Stimulated activated CD8-positive, alpha-beta memory T cell treated with anti-CD3 and anti-CD28 coated beads, Interleukin-15, amount 100 ng/mL, for 4 hours (primary cell): ENCODE data around the gene CCL18.
A peak's percentile ranks its signal among the peaks of the same experiment; 100 is the strongest.
"Not testable (repeated sequence)": the region's sequence is repeated elsewhere in the genome, so short reads cannot be mapped to it uniquely, and the experiment has no call there.

Source experiments
- DNase-seq, 2 donors: peaks; one replicate each; pipeline ENCODE4 v3.0.0-alpha.2; 2020; ENCODE audit warnings: low read depth in 2 of 2

Gene CCL18

GRCh38 chr17:36071751-36072150 lies 7.7 kb downstream of the CCL18 start:
- DNase-seq, result no peak

- peak; percentile 38 to 46 for DNase-seq
Measured at GRCh38 chr17:36072431-36073121, 8.5 kb downstream of the CCL18 start.

- DNase-seq, result no peak
Measured at GRCh38 chr17:36074365-36074764, 10.3 kb downstream of the CCL18 start.

DNA sequence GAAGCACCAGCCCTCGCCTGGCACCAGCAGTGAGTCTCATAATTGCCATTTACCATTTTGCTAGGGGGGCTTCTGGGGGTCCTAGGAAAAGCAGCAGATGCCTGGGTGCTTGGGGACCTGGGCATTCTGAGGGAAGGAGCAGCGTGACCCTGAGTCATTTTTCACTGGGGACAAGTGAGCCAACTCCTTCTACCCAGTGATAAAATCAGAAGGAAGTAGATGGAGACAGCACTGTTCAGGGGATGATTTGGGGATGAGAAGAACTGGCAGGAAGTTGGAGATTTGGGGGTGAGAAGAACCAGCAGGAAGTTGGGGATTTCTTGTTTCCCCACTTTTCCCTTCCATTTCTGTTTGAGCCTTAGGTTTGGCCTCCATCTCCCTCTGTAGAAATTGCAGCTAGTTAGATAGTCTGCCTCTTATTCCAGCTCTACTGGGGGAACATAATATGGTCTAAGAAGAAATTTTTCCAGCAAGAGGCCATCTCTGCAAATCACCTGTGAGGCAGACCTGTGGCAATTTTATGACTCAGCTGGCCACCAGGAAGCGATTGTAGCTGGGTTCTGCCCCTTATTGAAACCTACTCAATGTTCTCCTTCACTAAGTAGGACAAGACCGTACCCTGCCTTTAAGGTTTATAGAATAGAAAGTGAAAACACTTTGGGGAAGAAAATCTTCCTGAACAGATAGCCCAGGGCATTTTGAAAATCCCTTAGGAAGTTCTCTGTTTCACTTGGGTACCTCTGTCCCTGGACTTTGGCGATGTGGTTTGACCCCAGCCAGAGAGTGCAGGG lies 17.8 kb downstream of the CCL18 start:
- DNase-seq, result not testable (repeated sequence)

DNA sequence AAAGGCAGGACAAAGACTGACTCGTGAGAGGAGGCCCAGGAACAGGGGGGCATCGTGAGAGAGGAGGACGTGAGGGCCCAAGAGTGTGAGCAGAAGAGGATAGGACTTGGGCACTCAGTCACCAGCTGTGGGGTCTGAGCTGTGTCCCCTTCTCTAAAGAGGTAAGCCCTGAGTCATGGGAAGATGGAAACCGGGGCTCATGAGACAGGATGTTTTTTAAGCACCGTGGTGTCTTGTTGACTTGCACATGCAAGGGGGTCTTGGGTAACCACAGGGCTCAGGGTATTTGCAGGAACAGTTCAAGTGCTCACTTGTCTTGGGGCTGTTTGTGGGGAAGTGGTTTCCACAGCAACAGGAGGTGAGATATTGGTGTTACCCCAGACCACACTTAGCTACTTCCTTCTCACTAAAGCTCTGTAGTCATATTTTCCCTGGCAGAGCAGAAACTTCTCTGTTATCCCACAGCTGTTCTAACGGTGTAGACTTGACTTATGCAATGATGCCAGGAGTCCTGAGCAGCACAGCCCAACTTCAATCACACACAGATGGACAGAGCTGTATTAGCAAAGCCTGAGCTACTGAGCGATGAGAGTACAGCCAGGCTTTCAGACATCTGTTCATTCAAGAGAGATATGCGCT lies 18.5 kb downstream of the CCL18 start:
- DNase-seq, result peak; percentile 49 to 50

- DNase-seq, result not testable (repeated sequence)
Measured at GRCh38 chr17:36083691-36084090, 19.6 kb downstream of the CCL18 start.

GRCh38 chr17:36085765-36086164 lies 21.7 kb downstream of the CCL18 start:
- no peak for DNase-seq

DNA sequence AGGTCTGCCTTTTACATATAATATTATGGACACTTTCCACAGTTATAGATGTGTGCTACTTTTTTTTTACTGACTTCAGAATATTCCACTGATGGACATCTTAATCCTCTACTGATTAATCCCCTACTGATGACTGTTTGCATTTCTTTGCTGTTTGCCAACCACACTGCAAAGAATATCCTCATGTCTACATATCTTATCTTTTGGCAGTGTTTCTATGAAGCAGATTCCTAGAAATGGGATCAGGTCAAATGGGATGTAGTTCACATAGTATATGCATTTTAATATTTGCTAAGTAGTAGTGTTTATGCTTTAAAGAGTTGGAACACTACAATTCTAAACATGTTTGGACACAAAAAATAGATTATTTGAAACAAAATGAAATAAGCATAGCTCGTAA lies 22.7 kb downstream of the CCL18 start:
- DNase-seq, result no peak

DNA sequence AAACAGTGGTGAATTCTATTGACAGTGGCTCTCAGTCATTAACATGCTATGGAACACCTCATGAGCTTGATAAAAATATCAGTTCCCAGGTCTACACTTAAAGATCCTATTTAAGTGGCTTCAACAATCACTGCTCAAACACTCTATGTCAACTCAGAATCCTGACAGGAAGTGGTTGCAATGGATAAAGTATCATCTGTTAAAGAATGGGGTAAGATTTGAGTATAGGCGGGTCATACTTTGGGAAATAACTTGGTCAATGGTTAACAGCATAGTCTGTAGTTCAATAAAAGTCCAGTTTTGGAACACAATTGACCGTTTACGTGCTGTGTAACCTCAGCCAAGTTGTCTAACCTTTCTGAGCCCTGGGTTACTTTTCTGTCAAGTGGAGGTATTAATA lies 23.4 kb downstream of the CCL18 start:
- DNase-seq, result not testable (repeated sequence)

DNA sequence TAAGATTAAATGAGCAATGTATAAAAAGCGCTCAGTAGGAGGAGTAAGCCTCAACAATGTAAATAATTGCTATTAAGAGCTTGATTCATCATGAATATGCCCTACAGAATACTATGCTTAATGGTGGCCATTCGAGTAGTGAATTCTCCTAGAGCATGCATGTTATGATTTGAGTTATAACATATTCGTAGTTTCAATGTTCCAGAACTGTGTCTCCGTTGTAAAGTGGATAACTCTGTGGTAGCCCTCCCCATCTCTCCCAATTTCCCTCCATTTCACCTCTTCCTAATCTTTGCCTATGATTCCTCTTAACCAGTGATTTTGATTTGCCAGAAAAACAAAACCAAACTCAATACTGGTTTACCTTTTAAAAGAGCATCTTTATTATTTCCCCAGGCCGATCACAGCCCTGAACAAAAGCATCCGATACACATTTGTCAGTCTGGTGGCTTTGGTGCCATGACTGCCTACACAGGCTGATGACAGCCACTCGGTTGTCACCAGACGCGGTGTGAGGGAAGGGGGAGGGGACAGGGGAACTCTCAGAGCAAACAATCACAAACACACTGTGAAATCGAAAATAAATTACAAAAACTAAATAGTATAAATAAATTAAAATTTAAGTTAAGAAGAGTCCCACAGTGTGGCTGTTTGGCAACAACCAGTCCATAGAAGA lies 24.0 kb downstream of the CCL18 start:
- DNase-seq, result not testable (repeated sequence)

- DNase-seq, result no peak
Measured at GRCh38 chr17:36088670-36089338, 24.7 kb downstream of the CCL18 start.

GRCh38 chr17:36089339-36089865 lies 25.3 kb downstream of the CCL18 start:
- DNase-seq, result no peak

GRCh38 chr17:36089888-36090836 lies 26.1 kb downstream of the CCL18 start, which contains the start of gene CCL3:
Gene CCL3 (minus strand): TSS chr17:36090143. CDS start chr17:36090058, 85 bp downstream.
- DNase-seq, result no peak

DNA sequence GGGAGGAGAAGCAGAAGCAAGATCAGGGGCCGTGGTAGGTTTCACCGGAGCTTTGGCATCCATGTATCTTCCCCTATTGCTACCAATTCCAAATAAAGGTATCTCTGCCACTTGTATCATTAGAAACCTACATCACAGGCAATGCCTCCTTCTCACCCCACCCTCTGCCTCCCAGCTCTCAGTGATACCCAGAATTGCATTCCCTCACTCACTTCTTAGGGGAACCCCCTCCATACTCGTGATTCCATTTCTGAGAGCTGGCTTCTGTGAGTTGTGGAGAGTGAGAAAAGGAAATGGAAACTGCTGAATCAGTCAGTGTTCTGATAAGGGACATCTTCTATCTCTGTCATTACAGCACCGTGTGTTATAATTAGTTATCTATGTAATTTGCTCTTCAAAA lies 28.2 kb downstream of the CCL18 start:
- DNase-seq, result no peak

DNA sequence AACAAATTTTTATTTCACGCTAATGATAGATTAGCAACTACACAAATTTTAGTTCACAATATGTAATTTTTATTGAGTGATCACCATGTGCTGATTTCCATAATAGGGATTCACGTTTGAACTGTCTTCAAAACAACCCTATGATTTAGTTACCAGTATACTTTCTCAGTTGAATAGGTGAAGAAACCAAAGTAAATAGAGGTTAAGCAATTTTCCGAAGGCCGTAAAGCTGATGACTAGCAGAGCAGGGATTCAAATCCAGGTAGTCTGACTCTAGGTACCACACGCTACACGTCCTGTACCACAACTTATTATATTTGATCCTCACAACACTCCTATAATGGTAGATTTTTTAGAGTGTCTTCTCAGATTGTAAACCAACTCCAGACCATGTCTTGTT lies 28.6 kb downstream of the CCL18 start:
- DNase-seq, result not testable (repeated sequence)

DNA sequence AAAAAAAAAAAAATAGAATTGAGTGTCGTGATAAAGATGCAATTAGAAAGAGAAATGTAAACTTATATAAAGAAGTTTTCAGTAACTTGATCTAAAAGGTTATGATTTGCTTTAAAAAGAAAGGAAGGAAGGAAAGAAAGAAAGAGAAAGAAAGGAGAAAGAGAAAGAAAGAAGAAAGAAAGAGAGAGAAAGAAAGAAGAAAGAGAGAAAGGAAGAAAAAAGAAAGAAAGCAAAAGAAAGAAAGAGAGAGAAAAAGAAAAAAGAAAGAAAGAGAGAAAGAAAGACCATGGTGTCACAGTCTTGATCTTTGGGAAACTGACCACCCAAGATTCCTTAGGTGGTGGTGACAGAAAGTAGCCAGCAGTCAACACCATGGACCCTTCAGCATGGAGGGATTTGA lies 30.2 kb downstream of the CCL18 start:
- DNase-seq, result no peak

DNA sequence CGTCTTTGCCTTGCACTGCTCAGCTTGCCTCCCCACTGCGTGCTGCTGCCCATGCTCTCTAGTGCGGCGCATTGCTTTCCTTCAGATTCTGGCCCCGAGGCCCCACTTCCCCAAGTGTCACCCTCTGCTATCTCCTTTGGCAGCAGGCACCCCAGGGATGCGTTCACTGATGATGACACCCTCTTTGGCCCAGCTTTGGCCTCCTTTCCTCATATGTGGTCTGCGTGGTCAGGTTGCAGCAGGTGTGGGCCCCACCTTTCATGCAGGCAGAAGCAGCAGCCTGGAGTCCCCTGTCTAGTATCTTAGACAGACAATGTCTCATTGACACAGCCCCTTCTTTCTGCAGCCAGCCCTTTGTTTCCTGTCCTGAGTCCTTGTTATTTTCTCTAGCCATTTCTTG lies 30.7 kb downstream of the CCL18 start:
- DNase-seq, result no peak

DNA sequence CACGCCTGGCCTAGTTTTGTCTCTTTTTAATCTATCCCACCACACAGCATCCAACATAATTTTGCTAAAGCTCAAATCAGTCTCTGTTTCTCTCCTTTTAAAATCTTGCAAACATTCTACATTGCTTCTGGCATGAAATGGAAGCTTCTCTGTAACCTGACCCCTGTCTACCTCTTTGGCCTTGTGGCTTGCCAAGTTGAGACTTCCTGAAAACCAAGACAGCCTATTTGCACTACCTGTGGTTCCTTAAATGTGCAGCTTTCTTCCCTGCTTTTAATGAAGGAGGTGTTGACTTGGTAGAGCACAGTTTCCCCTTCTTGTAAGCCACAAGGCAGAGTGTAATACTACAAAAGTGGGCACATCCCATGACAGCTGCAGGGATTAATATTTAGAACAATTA lies 31.9 kb downstream of the CCL18 start:
- DNase-seq, result no peak

DNA sequence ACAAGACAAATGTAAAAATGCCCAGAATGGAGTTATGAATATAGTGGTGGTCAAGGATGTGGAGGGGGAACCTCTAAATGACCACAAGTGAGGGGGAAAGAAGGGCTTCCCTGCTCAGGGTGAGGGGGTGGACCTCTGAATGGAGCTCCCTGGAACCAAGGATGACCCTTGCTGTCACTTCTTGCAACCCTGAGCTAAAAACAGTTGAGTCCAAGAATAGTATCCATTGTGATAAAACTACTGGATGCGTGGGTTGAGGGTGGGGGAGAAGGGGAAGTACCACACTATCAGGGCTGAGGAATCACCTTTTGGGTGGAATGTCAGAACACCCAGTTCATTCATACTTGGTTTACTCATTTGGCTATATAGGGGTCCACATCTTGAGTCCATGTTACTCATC lies 34.9 kb downstream of the CCL18 start:
- DNase-seq, result not testable (repeated sequence)

DNA sequence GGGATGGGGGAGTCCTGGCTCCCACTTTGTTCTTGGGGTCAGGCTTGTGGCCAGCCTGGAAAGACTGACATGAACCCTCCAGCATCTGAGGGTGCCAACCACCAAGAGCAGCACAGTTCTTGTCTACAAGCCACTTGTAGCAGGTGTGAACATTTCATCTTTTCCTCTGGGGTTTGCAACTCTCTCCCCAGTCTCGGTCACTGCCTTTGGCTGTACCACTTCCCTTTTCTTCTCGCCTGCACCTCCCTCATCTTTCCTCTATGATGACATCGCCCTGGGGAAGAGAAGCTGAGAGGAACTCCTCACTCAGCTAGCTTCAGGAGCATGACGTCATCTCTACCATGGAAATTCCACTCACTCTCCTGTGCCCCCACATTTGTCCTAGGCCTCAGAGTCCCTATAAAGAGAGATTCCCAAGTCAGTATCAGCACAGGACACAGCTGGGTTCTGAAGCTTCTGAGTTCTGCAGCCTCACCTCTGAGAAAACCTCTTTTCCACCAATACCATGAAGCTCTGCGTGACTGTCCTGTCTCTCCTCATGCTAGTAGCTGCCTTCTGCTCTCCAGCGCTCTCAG lies 39.4 kb downstream of the CCL18 start, which contains the start of gene CCL4:
Gene CCL4 (plus strand): TSS at position 427 of the 575 bp plus-strand sequence. CDS start 79 bp downstream, at position 506.
- DNase-seq, result peak in 1 of 2 donors; percentile 43
